ENCODE measurements around the gene FILIP1. TPM values are rescaled to one million over a fixed set of nuclear protein-coding genes. Genes with fewer than 3 reads are reported as not detected.
"Not testable (repeated sequence)": the region's sequence is repeated elsewhere in the genome, so short reads cannot be mapped to it uniquely, and the experiment has no call there.

FILIP1 gene
- total RNA-seq, 2 experiments from 2014 or later: not detected

DNA sequence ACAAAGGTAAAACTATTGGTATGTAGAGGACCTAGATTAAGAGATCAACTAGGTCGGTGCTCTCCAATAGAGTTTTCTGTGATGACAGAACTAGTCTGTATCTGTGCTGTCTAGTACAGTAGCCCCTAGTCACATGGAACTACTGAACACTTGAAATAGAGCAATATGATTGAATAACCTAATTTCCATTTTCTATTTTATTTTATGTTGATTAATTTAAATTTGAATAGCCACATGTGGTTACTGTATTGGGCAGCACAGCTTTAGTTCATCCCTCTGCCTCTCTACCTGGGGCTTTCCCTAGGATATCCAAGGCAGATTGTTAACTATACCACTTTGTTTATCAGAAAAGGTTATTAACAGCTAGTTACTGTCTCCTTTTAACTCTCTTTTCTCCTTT lies 27.0 kb downstream of the FILIP1 start:
- H3K27me3 Mint-ChIP-seq (ENCODE audit: low read depth): peaks cover 5% of the 10 kb centered on the region
- no peaks in the 10 kb centered on the region for H3K9me3 Mint-ChIP-seq
- CTCF ChIA-PET: no interaction called here
- no peaks in the 10 kb centered on the region for H3K4me1 Mint-ChIP-seq (ENCODE audit: low read depth)
- no peak overlapping the region for H3K27ac Mint-ChIP-seq
- H3K4me3 Mint-ChIP-seq: no peak overlapping the region
- no peak for DNase-seq
- intact Hi-C loops (cut with micrococcal nuclease): no loop called here
- no peaks in the 10 kb centered on the region for H3K36me3 Mint-ChIP-seq (ENCODE audit: low read depth)

GRCh38 chr6:75463908-75464307 lies 29.7 kb downstream of the FILIP1 start:
- no peaks in the 10 kb centered on the region for H3K9me3 Mint-ChIP-seq
- intact Hi-C loops (cut with micrococcal nuclease): no loop called here
- H3K36me3 Mint-ChIP-seq (ENCODE audit: low read depth): no peaks in the 10 kb centered on the region
- no peaks in the 10 kb centered on the region for H3K4me1 Mint-ChIP-seq (ENCODE audit: low read depth)
- CTCF ChIA-PET: no interaction called here
- no peak for DNase-seq
- no peak overlapping the region for H3K27ac Mint-ChIP-seq
- peaks cover 3% of the 10 kb centered on the region for H3K27me3 Mint-ChIP-seq (ENCODE audit: low read depth)
- no peak overlapping the region for H3K4me3 Mint-ChIP-seq

- no peak overlapping the region for H3K4me3 Mint-ChIP-seq
- H3K27ac Mint-ChIP-seq: no peak overlapping the region
- intact Hi-C loops (cut with micrococcal nuclease): no loop called here
- H3K27me3 Mint-ChIP-seq (ENCODE audit: low read depth): peaks cover 3% of the 10 kb centered on the region
- no peaks in the 10 kb centered on the region for H3K36me3 Mint-ChIP-seq (ENCODE audit: low read depth)
- DNase-seq: no peak
- H3K9me3 Mint-ChIP-seq: no peaks in the 10 kb centered on the region
- CTCF ChIA-PET: no interaction called here
- H3K4me1 Mint-ChIP-seq (ENCODE audit: low read depth): no peaks in the 10 kb centered on the region
Observed at GRCh38 chr6:75463061-75463460, 30.5 kb downstream of the FILIP1 start.

GRCh38 chr6:75460681-75461080 lies 32.9 kb downstream of the FILIP1 start:
- Mint-ChIP-seq H3K4me1 (ENCODE audit: low read depth) (no peaks in the 10 kb centered on the region), H3K27ac (no peak overlapping the region), H3K4me3 (no peak overlapping the region), H3K27me3 (ENCODE audit: low read depth) (peaks cover 2% of the 10 kb centered on the region), H3K9me3 (no peaks in the 10 kb centered on the region), H3K36me3 (ENCODE audit: low read depth) (no peaks in the 10 kb centered on the region)
- no peak for DNase-seq
- intact Hi-C loops (cut with micrococcal nuclease): no loop called here
- CTCF ChIA-PET: no interaction called here

DNA sequence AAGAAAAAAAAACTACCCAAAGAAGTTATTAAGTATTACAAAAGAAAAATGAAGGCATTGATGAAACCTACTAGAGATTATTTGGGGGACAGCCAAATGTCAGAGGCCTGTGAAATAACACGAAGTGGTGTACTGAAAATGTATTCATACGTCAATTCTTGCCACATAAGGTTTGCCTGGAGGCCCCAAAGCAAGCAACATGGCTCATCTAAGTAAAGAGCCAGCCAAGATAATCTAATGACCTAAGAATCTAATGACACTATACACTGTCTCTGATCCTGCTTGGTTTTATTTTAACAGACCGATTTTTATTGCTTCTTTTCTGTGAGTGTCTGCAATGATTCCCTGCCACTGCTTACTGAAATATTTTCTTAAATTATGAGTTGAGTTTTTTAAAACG lies 34.7 kb downstream of the FILIP1 start:
- Mint-ChIP-seq H3K36me3 (ENCODE audit: low read depth) (no peaks in the 10 kb centered on the region), H3K9me3 (no peaks in the 10 kb centered on the region), H3K27ac (no peak overlapping the region), H3K4me3 (no peak overlapping the region), H3K4me1 (ENCODE audit: low read depth) (no peaks in the 10 kb centered on the region), H3K27me3 (ENCODE audit: low read depth) (peaks cover 2% of the 10 kb centered on the region)
- intact Hi-C loops (cut with micrococcal nuclease): no loop called here
- no peak for DNase-seq
- CTCF ChIA-PET: no interaction called here

DNA sequence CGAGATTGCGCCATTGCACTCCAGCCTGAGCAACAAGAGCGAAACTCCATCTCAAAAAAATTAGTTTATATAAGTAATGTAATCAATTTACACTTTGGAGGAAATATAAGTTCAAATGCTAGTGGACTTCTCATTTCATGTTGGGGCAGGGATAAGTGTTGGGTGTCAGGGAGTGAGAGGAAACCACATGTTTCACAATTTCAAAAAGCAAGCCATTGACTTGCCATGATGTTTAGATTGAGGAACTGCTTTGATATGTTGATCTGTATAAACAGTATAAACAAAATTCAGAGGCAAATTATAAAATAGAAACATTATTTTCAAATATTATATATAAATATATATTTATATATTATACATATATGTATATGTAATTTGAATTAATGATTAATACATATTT lies 42.7 kb downstream of the FILIP1 start:
- no peaks in the 10 kb centered on the region for H3K4me1 Mint-ChIP-seq (ENCODE audit: low read depth)
- DNase-seq: no peak
- H3K27me3 Mint-ChIP-seq (ENCODE audit: low read depth): no peaks in the 10 kb centered on the region
- H3K27ac Mint-ChIP-seq: no peak overlapping the region
- CTCF ChIA-PET: no interaction called here
- no peaks in the 10 kb centered on the region for H3K9me3 Mint-ChIP-seq
- H3K4me3 Mint-ChIP-seq: no peak overlapping the region
- intact Hi-C loops (cut with micrococcal nuclease): no loop called here
- H3K36me3 Mint-ChIP-seq (ENCODE audit: low read depth): no peaks in the 10 kb centered on the region

- H3K4me3 Mint-ChIP-seq: no peak overlapping the region
- no peak overlapping the region for H3K27ac Mint-ChIP-seq
- H3K4me1 Mint-ChIP-seq (ENCODE audit: low read depth): no peaks in the 10 kb centered on the region
- no peaks in the 10 kb centered on the region for H3K36me3 Mint-ChIP-seq (ENCODE audit: low read depth)
- H3K9me3 Mint-ChIP-seq: no peaks in the 10 kb centered on the region
- CTCF ChIA-PET: no interaction called here
- no peaks in the 10 kb centered on the region for H3K27me3 Mint-ChIP-seq (ENCODE audit: low read depth)
- DNase-seq: no peak
- intact Hi-C loops (cut with micrococcal nuclease): no loop called here
Observed at GRCh38 chr6:75449630-75450206, 43.9 kb downstream of the FILIP1 start.

GRCh38 chr6:75446241-75446880 lies 47.2 kb downstream of the FILIP1 start:
- H3K9me3 Mint-ChIP-seq: no peaks in the 10 kb centered on the region
- H3K4me1 Mint-ChIP-seq (ENCODE audit: low read depth): no peaks in the 10 kb centered on the region
- H3K27me3 Mint-ChIP-seq (ENCODE audit: low read depth): no peaks in the 10 kb centered on the region
- CTCF ChIA-PET: no interaction called here
- DNase-seq: no peak
- H3K36me3 Mint-ChIP-seq (ENCODE audit: low read depth): no peaks in the 10 kb centered on the region
- no peak overlapping the region for H3K27ac Mint-ChIP-seq
- intact Hi-C loops (cut with micrococcal nuclease): no loop called here
- no peak overlapping the region for H3K4me3 Mint-ChIP-seq

DNA sequence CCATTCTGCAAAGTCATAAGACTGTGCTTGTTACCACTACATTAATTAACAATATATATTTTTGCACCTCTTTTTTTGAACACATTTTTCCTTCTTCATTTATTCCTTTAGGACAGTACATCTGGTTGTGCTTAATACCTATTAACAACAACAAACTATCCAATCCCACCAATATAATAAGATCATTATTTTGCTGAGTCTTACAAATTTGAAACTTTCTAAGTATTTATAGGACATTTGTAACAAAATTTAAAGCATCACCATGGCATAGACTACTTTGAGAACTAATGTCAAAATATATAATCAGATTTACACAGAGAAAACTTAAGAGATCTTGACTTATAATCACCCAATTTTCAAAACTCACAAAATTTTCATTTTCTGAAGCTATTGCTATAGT lies 47.9 kb downstream of the FILIP1 start:
- no peaks in the 10 kb centered on the region for H3K4me1 Mint-ChIP-seq (ENCODE audit: low read depth)

GRCh38 chr6:75444899-75445298 lies 48.7 kb downstream of the FILIP1 start:
- intact Hi-C loops (cut with micrococcal nuclease): no loop called here
- H3K27ac Mint-ChIP-seq: no peak overlapping the region
- H3K9me3 Mint-ChIP-seq: no peaks in the 10 kb centered on the region
- CTCF ChIA-PET: interaction anchor here (1.0 kb wide), 1 partner anchor 9 kb away, joined by 3 read pairs; no protein-coding TSS in a partner anchor
- H3K27me3 Mint-ChIP-seq (ENCODE audit: low read depth): no peaks in the 10 kb centered on the region
- H3K4me1 Mint-ChIP-seq (ENCODE audit: low read depth): no peaks in the 10 kb centered on the region
- no peaks in the 10 kb centered on the region for H3K36me3 Mint-ChIP-seq (ENCODE audit: low read depth)
- DNase-seq: no peak
- no peak overlapping the region for H3K4me3 Mint-ChIP-seq

More for the DNA sequence above, 47.9 kb downstream of the FILIP1 start:
- CTCF ChIA-PET: interaction anchor here (1.0 kb wide), 1 partner anchor 10 kb away, joined by 3 read pairs; no protein-coding TSS in a partner anchor
- H3K27ac Mint-ChIP-seq: no peak overlapping the region
- H3K4me3 Mint-ChIP-seq: no peak overlapping the region
- DNase-seq: no peak
- H3K27me3 Mint-ChIP-seq (ENCODE audit: low read depth): no peaks in the 10 kb centered on the region
- H3K36me3 Mint-ChIP-seq (ENCODE audit: low read depth): no peaks in the 10 kb centered on the region
- no peaks in the 10 kb centered on the region for H3K9me3 Mint-ChIP-seq
- intact Hi-C loops (cut with micrococcal nuclease): no loop called here

DNA sequence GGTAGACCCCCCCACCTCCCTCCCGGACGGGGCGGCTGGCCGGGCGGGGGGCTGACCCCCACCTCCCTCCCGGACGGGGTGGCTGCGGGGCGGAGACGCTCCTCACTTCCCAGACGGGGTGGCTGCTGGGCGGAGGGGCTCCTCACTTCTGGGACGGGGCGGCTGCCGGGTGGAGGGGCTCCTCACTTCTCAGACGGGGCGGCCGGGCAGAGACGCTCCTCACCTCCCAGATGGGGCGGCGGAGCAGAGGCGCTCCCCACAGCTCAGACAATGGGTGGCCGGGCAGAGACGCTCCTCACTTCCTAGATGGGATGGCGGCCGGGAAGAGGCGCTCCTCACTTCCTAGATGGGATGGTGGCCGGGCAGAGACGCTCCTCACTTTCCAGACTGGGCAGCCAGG lies 51.7 kb downstream of the FILIP1 start:
- H3K4me1 Mint-ChIP-seq (ENCODE audit: low read depth); DNase-seq; H3K4me3 Mint-ChIP-seq; CTCF ChIA-PET; intact Hi-C loops (cut with micrococcal nuclease); H3K9me3 Mint-ChIP-seq; H3K36me3 Mint-ChIP-seq (ENCODE audit: low read depth); H3K27ac Mint-ChIP-seq; H3K27me3 Mint-ChIP-seq (ENCODE audit: low read depth): not testable (repeated sequence)

DNA sequence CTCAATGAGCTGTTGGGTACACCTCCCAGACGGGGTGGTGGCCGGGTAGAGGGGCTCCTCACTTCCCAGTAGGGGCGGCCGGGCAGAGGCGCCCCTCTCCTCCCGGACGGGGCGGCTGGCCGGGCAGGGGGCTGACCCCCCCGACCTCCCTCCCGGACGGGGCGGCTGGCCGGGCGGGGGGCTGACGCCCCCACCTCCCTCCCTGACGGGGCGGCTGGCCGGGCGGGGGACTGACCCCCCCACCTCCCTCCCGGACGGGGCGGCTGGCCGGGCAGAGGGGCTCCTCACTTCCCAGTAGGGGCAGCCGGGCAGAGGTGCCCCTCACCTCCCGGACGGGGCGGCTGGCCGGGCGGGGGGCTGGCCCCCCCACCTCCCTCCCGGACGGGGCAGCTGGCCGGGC lies 52.1 kb downstream of the FILIP1 start:
- H3K27ac Mint-ChIP-seq; H3K9me3 Mint-ChIP-seq; intact Hi-C loops (cut with micrococcal nuclease); H3K4me1 Mint-ChIP-seq (ENCODE audit: low read depth); H3K4me3 Mint-ChIP-seq; CTCF ChIA-PET; H3K27me3 Mint-ChIP-seq (ENCODE audit: low read depth); DNase-seq; H3K36me3 Mint-ChIP-seq (ENCODE audit: low read depth): not testable (repeated sequence)

DNA sequence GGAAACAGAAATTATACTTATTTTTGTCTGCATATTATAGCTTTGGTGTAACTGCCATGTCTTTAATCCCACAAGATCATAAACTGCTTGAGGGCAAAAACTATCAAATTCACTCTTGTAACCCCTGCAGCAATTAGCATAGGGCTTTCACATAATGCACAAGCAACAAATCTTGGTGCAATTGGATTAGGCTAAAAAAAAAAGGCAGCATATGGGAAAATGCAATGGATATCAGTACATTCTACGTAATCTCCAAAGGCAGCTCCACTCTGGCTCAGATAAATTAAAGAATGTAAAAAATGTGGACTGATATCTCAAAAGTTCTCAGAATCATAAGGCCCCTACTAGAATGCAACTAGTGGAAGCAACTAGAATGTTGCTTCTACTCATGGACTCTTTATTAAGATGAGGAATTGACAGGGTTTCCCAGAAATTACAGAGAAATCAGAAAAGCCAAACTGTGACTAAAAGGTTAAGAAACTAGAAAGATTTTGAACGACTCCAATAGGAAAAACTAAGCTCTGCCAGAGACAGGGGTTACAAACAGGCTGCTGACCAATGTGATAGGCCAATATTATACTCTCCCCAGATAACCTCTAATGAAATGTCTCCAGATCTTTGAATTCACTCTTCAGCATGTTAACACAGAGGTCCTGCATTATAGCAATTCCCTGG lies 55.0 kb downstream of the FILIP1 start:
- Mint-ChIP-seq H3K4me3 (no peak overlapping the region), H3K27ac (no peak overlapping the region), H3K36me3 (ENCODE audit: low read depth) (no peaks in the 10 kb centered on the region), H3K27me3 (ENCODE audit: low read depth) (peaks cover 8% of the 10 kb centered on the region), H3K9me3 (no peaks in the 10 kb centered on the region), H3K4me1 (ENCODE audit: low read depth) (no peaks in the 10 kb centered on the region)
- no peak for DNase-seq
- intact Hi-C loops (cut with micrococcal nuclease): no loop called here
- CTCF ChIA-PET: no interaction called here

Data from activated naive CD4-positive, alpha-beta T cell treated with anti-CD3 and anti-CD28 coated beads for 36 hours (primary cell).